Measurements from ENCODE around the gene CDYL.

The CDYL gene

DNA sequence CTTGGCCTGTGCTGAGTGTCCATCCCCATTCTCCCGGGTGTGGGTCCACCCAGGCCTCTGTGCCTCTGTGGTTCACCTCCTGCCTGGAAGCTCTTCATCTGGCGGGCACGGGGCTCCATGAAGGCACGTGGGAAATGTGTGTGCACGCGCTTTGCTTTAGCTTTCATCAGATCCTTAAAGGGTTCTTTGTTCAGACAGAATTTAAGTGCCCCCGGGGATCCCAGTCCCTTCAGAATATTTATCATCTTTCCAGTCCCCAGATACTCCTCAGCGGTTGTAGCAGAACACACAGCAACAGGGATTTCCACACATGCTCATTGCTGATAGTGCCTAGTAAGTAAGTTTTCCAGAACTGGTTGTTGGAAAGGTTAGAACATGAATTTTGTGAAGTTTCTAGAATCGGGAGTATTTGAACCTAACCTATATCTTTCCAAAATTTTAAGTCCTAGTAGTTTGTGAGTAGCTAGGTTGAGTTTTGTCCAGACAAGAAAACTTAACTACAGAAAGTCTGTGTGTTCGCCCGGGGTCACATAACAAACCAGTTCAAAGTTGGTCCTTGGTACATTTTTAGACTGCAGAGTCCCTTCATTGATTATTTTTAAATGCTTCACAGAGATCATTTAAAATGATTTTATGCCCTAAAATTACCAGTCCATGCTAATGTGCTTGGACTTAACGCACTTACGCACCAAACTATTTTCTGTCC, 159.9 kb downstream of the CDYL start:
- no peak for DNase-seq (ENCODE audit: low spot score)

DNA sequence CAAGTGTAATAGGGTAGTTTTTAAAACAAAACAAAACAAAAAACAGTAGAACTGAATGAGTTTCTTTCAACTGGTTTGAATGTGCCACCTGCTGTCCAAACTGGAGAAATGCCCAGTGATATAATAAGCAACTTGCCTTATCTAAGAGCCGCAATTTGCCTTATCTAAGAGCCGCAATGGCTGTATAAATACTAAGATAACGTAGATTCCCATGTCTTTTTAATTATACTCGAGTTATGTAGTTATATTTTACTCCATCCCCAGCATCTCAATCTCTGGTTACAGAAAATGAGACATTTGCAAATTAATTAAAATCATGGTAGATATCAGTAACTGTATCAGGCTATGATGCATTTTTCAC, 160.5 kb downstream of the CDYL start:
- DNase-seq (ENCODE audit: low spot score): peak; percentile 77

DNA sequence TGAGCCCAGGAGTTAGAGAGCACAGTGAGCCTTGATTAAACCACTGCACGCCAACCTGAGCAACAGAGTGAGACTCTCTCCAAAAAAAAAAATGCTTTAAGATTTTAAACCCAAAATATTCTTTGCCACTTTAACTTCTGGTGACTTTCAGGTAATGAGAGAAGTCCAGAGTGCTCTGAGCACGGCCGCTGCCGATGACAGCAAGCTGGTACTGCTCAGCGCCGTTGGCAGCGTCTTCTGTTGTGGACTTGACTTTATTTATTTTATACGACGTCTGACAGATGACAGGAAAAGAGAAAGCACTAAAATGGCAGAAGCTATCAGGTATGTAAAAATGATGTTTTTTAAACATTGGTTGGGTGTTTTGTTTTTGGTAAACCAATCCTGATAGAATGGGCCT, 161.2 kb downstream of the CDYL start:
- DNase-seq (ENCODE audit: low spot score): no peak

DNA sequence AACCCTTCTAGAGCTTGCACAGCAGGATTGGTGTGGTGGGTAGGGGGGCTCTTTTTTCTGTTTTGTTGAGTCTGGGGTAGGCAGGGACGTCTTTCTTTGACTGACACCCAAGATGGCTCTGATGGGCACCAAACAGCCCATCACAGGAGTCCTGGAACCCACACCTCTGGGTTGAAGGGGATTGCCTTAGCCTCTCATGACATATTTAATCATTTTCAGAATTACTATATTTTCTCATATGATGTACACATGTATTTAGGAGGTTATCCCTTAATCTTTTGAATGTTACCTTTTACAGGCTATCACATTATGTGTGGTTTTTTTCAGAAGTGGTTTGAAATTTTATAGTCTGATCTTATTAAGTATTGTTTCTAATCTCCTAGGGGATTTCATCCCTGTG, 163.0 kb downstream of the CDYL start:
- no peak for DNase-seq (ENCODE audit: low spot score)

DNA sequence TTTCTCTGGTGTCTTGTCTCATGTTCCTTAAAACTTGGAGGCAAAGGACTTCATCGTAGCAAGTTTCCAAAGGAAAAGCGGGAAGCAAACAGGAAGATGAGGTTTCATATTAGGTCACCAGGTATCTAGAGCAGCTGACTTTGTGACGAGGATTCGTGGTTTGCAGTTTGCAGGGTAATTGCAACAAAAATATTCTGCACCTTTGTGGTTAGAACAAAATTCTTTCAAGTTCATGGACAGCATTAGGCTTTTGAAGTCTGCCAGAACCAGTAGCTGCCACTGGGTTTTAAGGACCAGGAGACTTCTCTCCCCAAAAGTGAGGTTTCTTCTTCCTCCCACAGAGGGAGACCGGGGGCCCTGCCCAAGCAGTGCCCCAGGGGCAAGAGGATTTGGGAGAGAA, 164.2 kb downstream of the CDYL start:
- no peak for DNase-seq (ENCODE audit: low spot score)

DNA sequence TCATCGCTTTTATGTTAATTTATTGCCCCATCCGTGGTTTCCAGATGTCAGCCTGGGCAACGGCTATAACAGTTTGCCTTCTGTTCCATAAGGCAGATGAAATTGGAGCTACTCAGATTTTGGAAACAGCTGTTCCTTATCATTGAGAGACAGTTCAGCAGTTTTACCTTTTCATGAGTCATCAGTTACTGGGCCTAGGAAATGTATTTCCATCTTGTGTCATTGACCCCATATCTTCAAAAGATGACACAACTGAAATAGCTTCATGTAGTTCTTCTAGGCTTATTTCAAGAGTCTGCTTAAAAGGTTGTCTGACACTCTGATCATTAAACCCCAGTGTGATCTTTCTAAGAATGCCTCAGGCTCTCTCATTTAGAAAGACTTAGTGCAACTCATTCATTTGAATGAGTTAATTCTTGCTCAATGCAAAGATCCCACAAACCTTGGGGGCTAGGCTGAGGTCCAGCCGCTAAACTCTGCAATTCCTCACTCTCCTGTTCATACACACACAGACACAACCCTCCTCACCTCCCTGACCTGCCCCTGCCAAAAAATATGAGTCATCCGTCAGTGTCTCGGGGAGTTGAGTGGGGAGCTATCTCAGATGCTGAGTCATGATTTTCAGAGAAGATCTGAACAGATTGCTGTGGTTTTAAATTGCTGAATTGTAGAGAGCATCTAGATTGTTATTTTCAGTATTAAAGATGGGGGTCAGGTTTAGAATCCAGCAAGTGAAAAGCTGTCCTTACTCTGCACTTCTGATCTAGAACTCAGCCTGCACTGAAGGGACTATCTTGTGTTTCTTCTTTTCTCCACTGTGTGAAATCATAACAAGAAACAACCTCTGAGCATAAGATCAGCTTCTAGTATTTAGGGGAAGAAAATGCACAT, 165.8 kb downstream of the CDYL start:
- peak; percentile 21 for DNase-seq (ENCODE audit: low spot score)

DNA sequence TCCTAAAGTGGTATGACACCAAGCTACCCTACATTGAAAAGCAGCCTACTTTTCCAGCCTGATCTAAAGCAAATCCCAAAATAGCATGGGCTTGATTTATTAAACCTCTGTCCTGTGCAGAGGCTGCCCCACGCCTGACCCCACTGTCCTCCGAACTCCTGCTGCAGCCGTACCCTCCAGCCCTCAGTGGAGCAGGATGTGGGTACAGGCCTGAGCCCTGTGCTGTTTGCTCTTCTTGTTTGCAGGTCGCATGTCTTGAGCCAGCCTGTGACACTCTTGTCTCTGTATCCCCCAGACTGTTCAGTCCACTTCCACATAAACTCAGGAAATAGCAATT, 166.4 kb downstream of the CDYL start:
- no peak for DNase-seq (ENCODE audit: low spot score)

DNA sequence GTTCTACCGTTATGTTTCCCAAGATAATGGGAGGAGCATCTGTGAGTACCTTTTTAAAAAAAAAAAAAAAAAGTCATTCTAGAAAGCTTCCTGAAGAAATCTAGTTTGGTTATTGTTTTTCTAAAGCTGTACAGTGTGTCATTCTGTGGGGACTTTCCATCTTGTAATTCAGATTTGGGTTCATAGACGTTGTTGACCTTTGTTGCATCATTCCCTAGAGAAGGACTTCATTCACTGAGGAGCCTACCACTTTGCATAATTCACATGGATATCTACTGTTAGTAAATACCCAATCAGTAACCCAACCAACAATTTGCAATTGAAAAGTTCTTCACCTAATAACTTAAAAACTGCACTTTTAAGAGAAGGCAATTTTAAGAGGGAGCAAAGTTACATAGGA, 167.5 kb downstream of the CDYL start:
- DNase-seq (ENCODE audit: low spot score): no peak

DNA sequence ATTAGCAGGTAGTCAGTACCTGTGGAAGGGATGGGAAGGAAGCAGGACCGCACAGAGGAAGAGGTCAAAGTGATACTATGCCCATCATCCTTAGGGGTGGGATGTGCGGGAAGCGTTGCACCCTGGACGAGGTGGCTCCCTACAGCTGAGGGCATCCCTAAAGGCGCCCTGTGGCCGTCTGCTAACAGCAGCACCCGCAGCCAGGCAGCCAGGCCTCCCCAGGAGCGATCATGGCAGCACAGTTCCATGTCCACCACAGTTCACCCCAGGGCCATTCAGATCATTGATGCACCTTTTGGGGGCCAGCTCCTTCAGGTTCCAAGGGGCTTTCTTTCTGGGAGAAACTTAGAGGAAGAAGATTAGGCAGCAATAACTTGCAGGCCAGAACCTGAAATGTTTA, 168.1 kb downstream of the CDYL start:
- DNase-seq (ENCODE audit: low spot score): no peak

DNA sequence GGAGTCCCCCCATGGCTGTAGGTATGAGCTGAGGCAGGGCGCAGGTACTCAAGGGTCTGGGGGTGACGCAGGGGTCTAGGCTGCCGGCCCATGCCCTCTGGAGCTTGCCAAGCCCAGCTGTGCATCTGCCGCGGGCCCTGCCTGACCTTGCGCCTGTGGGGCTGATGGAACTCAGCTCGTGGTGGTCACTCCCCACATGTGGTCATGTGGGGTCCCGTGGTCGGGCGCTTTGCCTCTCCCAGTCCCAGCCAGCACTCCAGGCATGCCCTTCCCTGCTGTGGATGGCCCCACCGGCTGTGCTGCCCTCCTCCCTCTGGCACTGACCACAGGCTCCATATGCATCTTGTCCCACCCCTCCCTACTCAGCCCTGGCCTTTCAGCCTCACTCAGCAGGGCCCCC, 170.3 kb downstream of the CDYL start:
- DNase-seq (ENCODE audit: low spot score): no peak

DNA sequence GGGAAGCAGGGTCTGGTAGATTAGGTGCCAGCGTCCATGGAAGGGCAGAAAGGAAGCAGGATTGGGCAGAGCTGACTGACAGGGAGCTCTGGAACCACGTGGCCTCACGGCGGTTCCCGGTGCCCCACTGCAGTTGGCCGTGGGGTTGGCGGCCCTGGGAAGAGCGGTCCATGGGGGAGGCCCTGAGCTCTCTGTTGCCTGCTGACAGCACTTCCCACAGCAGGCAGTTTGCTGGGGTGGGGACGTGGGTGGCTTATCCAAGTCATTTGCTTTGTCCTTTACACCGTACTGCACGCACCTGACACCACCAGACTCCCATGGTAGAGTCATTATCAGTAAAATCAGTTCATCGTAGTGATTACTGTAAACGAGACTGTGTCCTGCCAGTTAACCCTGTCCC, 171.5 kb downstream of the CDYL start:
- no peak for DNase-seq (ENCODE audit: low spot score)

DNA sequence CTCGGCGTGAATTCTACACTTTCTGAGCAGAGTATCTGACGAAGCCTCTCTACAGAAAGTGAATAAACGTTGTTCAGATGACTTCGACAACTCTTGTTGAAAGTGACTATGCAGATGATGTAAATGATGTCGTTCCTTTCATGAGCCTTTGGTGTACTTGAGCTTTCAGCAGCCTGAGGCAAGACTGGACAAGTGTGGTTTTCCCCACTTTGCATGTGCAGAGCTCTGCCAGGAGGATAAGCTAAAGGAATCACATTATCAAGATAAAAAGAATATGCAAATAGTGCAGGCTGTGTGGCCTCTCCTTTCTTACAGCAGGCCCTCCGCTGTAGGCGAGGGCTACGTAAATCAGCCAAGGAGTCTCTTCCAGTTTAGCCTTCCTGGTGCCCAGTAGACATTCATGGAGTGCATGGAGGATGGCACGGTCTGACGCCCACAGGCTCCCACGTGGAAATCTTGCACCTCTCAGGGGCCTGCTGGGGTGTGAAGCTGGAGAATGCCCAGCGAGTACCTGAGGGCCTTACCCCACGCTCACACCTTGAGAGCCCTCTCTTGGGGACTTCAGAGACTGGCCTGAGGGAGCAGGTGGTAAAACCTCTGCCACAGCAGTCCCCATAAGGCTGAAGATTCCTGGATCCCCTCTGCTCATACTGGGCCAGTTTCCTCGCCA, 172.7 kb downstream of the CDYL start:
- no peak for DNase-seq (ENCODE audit: low spot score)

DNA sequence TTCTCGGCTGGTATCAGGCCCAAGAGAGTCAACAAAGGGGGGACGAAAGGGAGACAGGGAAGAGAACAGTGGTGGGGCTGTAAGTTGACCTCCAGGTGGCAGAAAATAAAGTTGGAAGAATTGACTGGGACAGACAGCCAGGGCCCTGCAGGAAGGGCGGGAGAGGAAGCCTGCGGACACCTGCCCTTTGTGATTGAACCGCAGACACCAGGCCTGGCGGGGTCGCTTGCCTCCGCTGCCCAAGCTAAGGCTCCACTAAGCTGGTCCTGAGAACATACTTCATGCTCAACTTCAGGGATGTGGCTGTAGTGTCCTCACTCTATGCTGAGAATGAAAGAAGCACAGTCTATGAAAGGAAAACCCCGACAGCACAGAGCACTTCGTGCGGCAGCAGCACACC, 173.9 kb downstream of the CDYL start:
- DNase-seq (ENCODE audit: low spot score): no peak

DNA sequence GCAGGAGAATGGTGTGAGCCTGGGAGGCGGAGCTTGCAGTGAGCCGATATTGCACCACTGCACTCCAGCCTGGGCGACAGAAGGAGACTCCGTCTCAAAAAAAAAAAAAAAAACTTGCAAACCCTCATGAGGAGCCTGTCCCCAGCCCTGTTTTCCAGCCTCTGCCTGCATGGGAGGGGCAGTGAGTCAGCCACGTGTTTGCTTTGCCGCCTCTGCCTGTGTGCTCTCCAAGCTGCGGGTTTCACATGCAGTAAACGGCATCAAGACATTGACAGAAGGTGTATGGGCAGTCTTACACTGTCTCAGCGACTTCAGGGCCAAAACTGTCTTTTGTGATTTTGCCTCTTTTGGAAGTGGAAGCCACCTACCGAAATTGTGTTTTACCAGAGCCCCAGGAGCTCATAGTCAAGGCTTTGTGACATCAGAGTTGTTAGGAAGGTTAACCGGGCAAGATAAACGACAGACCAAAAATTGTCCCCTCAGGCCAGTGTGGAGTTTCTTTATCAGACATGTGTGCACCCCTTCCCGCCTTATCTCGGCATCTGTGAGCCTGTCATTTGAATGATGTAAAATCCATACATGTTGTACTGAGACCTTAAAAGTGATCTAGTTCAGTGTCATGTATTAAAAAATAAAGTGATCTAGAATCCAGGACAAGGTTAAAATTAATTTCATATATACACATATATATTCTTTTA, 174.8 kb downstream of the CDYL start:
- no peak for DNase-seq (ENCODE audit: low spot score)

DNA sequence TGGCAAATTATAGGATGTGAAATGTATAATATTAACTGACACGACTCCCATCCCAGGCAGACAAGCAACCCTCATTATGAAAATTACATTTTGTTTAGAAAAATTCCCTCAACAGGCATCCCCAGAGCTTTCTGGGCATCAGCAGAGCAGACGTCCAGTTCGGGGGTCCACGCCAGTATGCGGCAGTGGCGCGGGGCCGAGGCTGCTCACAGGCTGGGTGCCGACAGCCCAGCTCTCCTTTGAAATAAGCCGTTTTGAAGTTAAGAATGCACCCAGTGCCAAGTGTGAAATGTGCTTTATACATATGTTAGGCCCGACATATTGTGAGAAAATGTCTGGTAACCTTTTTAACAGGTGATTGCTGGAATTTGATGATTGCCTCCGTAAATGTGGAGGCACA, 177.2 kb downstream of the CDYL start:
- no peak for DNase-seq (ENCODE audit: low spot score)

DNA sequence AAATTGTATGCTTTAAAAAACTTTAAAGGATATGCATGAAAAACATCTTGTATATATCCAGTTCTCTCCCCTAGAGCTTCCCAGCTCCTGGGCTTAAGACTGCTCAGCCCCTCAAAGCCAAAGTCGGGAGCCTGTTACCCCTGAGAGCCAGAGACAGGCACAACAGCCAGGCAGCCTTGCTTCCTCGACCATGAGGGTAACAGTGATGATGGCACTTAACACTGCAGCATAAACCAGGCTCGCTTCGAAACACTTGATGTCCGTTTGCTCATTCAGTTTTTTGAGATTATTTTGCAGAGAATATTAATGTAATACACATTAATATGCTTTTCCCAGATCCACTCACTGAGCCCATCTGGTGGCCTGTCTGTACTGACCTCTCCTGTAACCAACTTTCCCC, 180.4 kb downstream of the CDYL start:
- DNase-seq (ENCODE audit: low spot score): no peak

DNA sequence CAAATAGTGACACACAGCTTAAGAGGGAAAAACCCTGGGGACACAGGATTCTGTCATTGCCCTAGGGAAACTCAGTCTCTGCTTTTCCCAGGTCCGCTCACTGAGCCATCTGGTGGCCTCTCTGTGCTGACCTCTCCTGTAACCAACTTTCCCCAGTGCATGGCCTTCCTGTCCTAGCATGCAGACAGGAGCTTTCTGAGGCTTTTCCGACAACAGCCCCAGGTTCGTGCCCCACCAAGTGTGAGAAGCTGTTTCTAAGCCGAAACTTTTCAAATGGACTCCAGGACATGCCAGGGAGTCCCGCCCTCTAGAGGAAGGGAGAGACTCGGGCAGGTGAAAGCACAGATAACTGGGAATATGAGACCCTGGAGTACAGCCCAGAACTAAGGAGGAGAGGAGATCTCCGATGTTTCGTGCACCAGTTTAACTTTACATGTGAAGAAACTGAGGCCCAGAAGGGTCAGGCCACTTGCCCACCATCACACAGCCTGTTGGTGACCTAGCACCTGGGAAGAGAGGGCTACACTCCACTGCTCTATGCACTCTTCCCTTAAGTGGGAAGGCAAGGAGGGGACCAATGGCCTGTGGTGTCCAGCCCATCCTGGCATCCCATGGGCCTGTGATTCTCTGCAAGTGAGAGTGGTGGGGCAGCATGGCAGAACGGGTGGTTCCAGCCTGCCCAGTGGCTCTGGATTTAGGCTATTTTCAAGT, 181.5 kb downstream of the CDYL start:
- no peak for DNase-seq (ENCODE audit: low spot score)

DNA sequence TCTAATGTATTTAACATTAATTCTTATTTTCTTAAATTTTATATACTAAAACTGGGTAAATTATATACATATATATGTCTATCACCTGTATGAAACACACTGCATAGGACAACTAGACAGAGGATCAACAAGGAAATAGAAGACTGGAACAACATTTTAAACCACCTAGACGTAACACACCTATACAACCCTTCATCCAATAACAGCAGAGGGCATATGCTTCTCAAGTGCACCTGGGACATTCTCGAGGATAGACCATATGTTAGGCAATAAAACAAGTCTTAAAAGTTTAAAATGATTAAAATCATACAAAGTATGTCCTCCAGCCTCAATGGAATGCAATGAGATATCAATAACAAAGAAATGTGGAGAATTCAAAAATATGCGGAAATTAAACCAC, 182.4 kb downstream of the CDYL start:
- no peak for DNase-seq (ENCODE audit: low spot score)

DNA sequence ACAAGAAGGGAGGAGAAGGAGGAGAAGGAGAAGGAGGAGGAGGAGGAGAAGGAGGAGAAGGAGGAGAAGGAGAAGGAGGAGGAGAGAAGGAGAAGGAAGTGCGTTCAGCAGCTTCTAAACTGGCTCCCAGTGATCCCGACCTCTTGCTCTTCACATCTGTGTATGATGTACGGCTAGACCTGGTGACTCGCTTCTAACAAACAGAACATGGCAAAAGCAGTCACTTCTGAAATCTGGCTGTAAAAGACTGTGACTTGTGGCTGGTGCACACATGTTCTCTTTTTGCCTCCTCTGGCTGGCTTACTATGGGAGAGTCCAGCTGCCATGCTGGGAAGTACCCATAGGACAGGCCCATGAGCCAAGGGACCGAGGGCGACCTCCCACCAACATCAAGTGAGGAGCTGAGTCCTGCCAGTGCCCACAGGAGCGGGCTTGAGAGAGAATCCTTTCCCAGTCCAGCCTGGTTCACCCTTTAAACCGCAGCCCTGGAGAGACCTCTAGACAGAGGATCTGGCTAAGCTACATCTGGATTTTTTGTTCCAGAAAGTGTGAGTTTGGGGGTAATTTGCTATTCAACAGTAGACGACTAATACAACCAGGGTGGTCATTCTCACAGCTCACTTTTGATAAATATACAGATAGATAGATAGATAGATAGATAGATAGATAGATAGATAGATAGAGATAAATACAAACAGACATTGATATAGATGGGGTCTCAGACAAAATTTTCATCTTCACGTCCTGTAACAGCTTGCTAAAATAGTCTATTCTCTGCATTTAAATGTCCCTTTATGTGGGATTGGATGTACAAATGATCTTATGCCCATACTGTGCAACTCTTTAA, 185.3 kb downstream of the CDYL start:
- DNase-seq (ENCODE audit: low spot score): no peak

DNA sequence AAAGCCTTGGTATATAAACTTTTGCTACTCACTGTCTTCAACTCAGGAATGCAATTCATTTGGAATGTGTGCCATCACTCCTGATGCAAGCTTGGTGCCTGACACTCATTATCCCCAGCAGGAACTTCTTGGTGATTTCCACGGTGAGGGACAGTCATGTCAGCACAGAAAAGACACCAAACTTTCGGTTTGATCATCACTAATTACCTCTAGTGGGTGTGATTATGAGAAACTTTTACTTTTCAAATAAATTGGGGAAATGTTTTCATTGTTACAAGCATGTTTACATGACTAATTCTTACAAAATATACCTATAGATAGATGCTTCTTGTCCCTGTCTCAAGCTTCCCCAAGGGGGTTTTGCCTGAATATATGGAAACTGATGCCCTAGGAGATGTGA, 186.7 kb downstream of the CDYL start:
- DNase-seq (ENCODE audit: low spot score): no peak

All from Ammon's horn (tissue), 1 donor.